HEK293 (cell line): ENCODE data around the gene ACP4.

ENCODE experiments used
- CTCF ChIA-PET: fragments of 350-600 bp; formaldehyde crosslinking; extraction: SDS; loops from one replicate; lab custom pipeline; 2021; ENCODE audit warnings: antibody characterized with exemption; lab: Yijun Ruan, JAX
- POLR2A ChIA-PET: fragments of 300-600 bp; formaldehyde crosslinking; extraction: SDS; loops from one replicate; lab custom pipeline; 2020; ENCODE audit warnings: antibody characterized with exemption, inconsistent platforms; lab: Yijun Ruan, JAX
- H3K27ac ChIP-seq: fragments of 200-500 bp; sonication (Bioruptor generic); 2 replicates; pipeline ENCODE4 v1.5.1; 2014; ENCODE audit warnings: low read depth, low read length, control low read depth, inconsistent platforms; ENCODE audit errors: extremely low read depth
- H3K36me3 ChIP-seq, 2 experiments: fragments of 200-500 bp in 1 of 2; sonication (Bioruptor generic) in 1 of 2; 1 replicate in 1 of 2; 2 replicates in 1 of 2; pipeline ENCODE4 v1.5.1; 2014 to 2017; ENCODE audit warnings: inconsistent platforms in 2 of 2, low read length in 2 of 2; ENCODE audit not compliant: control insufficient read depth in 2 of 2, insufficient read depth in 1 of 2
- H3K4me1 ChIP-seq: fragments of 200-500 bp; sonication (Bioruptor generic); 2 replicates; pipeline ENCODE4 v1.5.1; 2014; ENCODE audit warnings: mild to moderate bottlenecking, low read length, inconsistent platforms; ENCODE audit not compliant: control insufficient read depth, insufficient read depth
- H3K4me3 ChIP-seq: 2 replicates; pipeline ENCODE4 v1.5.1; 2011; ENCODE audit warnings: low read depth, mild to moderate bottlenecking, control low read depth, low read length, moderate library complexity
- H3K9me3 ChIP-seq: fragments of 200-500 bp; sonication (Bioruptor generic); 2 replicates; pipeline ENCODE4 v1.5.1; 2014; ENCODE audit warnings: low read depth, low read length, inconsistent platforms; ENCODE audit not compliant: control insufficient read depth, insufficient read depth
- KLF8 ChIP-seq: fragments of 450-650 bp; formaldehyde crosslinking; IDR thresholded peaks from 2 replicates; pipeline ENCODE4 v1.5.1; 2016; ENCODE audit warnings: missing biosample characterization, missing genetic modification characterization
- OSR2 ChIP-seq: fragments of 450-650 bp; formaldehyde crosslinking; IDR thresholded peaks from 2 replicates; pipeline ENCODE4 v1.5.1; 2016; ENCODE audit warnings: missing biosample characterization, missing genetic modification characterization
- PRDM10 ChIP-seq: fragments of 450-650 bp; formaldehyde crosslinking; IDR thresholded peaks from 2 replicates; pipeline ENCODE4 v1.5.1; 2016; ENCODE audit warnings: missing biosample characterization, missing genetic modification characterization
- SP2 ChIP-seq: fragments of 450-650 bp; formaldehyde crosslinking; IDR thresholded peaks from 2 replicates; pipeline ENCODE4 v1.5.1; 2016; ENCODE audit warnings: missing biosample characterization, missing genetic modification characterization
- TSHZ1 ChIP-seq: fragments of 450-650 bp; formaldehyde crosslinking; IDR thresholded peaks from 2 replicates; pipeline ENCODE4 v1.5.1; 2016; ENCODE audit warnings: missing biosample characterization, missing genetic modification characterization, borderline replicate concordance
- YY2 ChIP-seq: fragments of 450-650 bp; formaldehyde crosslinking; IDR thresholded peaks from 2 replicates; pipeline ENCODE4 v1.5.1; 2016; ENCODE audit warnings: missing biosample characterization, missing genetic modification characterization
- ZIC2 ChIP-seq: fragments of 450-650 bp; formaldehyde crosslinking; IDR thresholded peaks from 2 replicates; pipeline ENCODE4 v1.5.1; 2016; ENCODE audit warnings: missing biosample characterization, missing genetic modification characterization
- ZNF324 ChIP-seq: fragments of 450-650 bp; formaldehyde crosslinking; IDR thresholded peaks from 2 replicates; pipeline ENCODE4 v1.5.1; 2016; ENCODE audit warnings: missing biosample characterization, missing genetic modification characterization
- ZNF350 ChIP-seq: fragments of 450-650 bp; formaldehyde crosslinking; IDR thresholded peaks from 2 replicates; pipeline ENCODE4 v1.5.0; 2017; ENCODE audit warnings: missing biosample characterization, mild to moderate bottlenecking, missing genetic modification characterization
- ZNF404 ChIP-seq: fragments of 450-650 bp; formaldehyde crosslinking; IDR thresholded peaks from 2 replicates; pipeline ENCODE4 v1.5.1; 2017; ENCODE audit warnings: missing biosample characterization, missing genetic modification characterization
- ZNF473 ChIP-seq: fragments of 450-650 bp; formaldehyde crosslinking; IDR thresholded peaks from 2 replicates; pipeline ENCODE4 v1.5.1; 2017; ENCODE audit warnings: missing biosample characterization, missing genetic modification characterization
- ZNF521 ChIP-seq: fragments of 450-650 bp; formaldehyde crosslinking; IDR thresholded peaks from 2 replicates; pipeline ENCODE4 v1.5.1; 2017; ENCODE audit warnings: missing biosample characterization, mild to moderate bottlenecking, missing genetic modification characterization
- ZNF544 ChIP-seq: fragments of 450-650 bp; formaldehyde crosslinking; IDR thresholded peaks from 2 replicates; pipeline ENCODE4 v1.5.0; 2017; ENCODE audit warnings: missing biosample characterization, missing genetic modification characterization
- ZNF580 ChIP-seq: fragments of 450-650 bp; formaldehyde crosslinking; IDR thresholded peaks from 2 replicates; pipeline ENCODE4 v1.5.1; 2016; ENCODE audit warnings: missing biosample characterization, missing genetic modification characterization
- ZNF600 ChIP-seq: fragments of 450-650 bp; formaldehyde crosslinking; IDR thresholded peaks from 2 replicates; pipeline ENCODE4 v1.5.1; 2016; ENCODE audit warnings: missing biosample characterization, missing genetic modification characterization
- ZNF660 ChIP-seq: fragments of 450-650 bp; IDR thresholded peaks from 2 replicates; pipeline ENCODE4 v1.5.1; 2018; ENCODE audit warnings: missing biosample characterization, mild to moderate bottlenecking, missing genetic modification characterization
- ZNF785 ChIP-seq: fragments of 450-650 bp; formaldehyde crosslinking; IDR thresholded peaks from 2 replicates; pipeline ENCODE4 v1.5.1; 2016; ENCODE audit warnings: missing biosample characterization, missing genetic modification characterization
- TF ChIP-seq, protein P1 (sequence below): fragments of 450-650 bp; formaldehyde crosslinking; IDR thresholded peaks from 2 replicates; pipeline ENCODE4 v1.5.1; 2016; ENCODE audit warnings: missing biosample characterization, missing genetic modification characterization
- TF ChIP-seq, protein P2 (sequence below): fragments of 450-650 bp; formaldehyde crosslinking; IDR thresholded peaks from 2 replicates; pipeline ENCODE4 v1.5.1; 2017; ENCODE audit warnings: missing biosample characterization, missing genetic modification characterization
- TF ChIP-seq, protein P3 (sequence below): fragments of 450-650 bp; formaldehyde crosslinking; IDR thresholded peaks from 2 replicates; pipeline ENCODE4 v1.5.1; 2016; ENCODE audit warnings: missing biosample characterization, missing genetic modification characterization

ACP4 gene

GRCh38 chr19:50815439-50815838, 25.2 kb downstream of the ACP4 start:
- H3K4me3 ChIP-seq, result no peak overlapping the region
- CTCF ChIA-PET, result interaction anchor here (0.5 to 1.7 kb wide), 3 partner anchors 24 to 107 kb away, joined by 4 read pairs; no protein-coding TSS in a partner anchor
- 0 out of 2 replicates have a peak, but pooled peaks have one; percentile 31 for TF ChIP-seq ZNF350 (tag by site-specific recombination)
- TF ChIP-seq, protein P1, sequence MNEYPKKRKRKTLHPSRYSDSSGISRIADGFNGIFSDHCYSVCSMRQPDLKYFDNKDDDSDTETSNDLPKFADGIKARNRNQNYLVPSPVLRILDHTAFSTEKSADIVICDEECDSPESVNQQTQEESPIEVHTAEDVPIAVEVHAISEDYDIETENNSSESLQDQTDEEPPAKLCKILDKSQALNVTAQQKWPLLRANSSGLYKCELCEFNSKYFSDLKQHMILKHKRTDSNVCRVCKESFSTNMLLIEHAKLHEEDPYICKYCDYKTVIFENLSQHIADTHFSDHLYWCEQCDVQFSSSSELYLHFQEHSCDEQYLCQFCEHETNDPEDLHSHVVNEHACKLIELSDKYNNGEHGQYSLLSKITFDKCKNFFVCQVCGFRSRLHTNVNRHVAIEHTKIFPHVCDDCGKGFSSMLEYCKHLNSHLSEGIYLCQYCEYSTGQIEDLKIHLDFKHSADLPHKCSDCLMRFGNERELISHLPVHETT (tag by site-specific recombination), result no peak
- TF ChIP-seq, all 188 proteins: peak for 1
- Histone ChIP-seq H3K36me3 (no peaks in the 10 kb centered on the region), H3K4me1 (no peaks in the 10 kb centered on the region), H3K9me3 (no peaks in the 10 kb centered on the region), H3K27ac (no peak overlapping the region)
- POLR2A ChIA-PET, result interaction anchor here (0.5 to 2.7 kb wide), 3 partner anchors 11 to 34 kb away, joined by 3 to 23 read pairs (median 3); no protein-coding TSS in a partner anchor

DNA sequence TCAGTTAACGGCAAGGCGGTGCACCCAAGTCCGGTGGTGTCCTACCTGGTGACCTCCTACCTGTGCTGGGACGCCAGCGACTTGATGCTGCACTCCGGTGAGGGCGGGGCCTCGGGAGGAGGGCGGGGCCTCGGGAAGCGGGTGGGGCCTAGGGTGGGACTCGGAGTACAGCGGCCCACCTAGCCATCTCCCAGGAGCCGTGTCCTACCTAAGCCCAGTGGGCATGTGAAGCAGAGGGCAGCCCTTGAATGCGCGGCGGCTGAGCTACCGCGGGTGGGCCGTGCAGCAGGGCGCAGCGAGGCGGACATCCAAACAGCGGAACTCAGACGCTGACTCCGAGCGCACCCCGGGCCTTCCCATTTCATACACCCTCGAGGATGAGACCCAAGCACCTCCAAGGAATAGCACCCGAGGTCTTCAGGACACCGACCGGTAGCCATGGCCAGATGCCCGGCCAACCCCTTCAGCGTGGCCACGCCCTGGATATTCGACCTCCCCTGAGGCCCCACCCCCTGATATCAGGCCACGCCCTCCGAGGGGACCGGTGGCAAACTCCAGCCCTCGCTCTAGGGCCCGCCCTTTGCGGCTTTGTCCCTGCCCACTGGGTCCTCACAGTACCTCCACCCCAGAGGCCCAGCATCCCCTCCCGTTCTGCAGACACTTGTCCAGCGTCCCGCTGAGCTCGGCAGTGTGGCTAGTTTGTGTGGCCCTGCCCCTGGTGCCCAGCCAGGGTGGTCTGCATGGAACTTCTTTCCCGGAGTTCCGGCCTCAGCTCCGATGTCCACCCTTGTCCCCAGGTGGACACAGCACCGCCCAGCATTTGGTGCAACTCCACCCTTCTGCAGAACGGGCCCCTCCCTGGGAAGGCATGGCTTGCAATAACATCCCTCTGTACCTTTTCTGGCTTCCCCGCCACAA, 28.0 kb downstream of the ACP4 start:
- POLR2A ChIA-PET, result interaction anchor here (1.3 to 1.5 kb wide), 2 partner anchors 13 to 14 kb away, joined by 6 to 10 read pairs; no protein-coding TSS in a partner anchor
- H3K9me3 ChIP-seq, result no peaks in the 10 kb centered on the region
- no peaks in the 10 kb centered on the region for H3K4me1 ChIP-seq
- H3K36me3 ChIP-seq, result no peaks in the 10 kb centered on the region
- CTCF ChIA-PET, result interaction anchor here (0.7 kb wide), 1 partner anchor 114 kb away, joined by 3 read pairs; no protein-coding TSS in a partner anchor
- peak overlapping the region; percentile 50 for H3K4me3 ChIP-seq
- H3K27ac ChIP-seq, result no peak overlapping the region; the same call in 1 of the 2 replicates
- TF ChIP-seq ZNF600 (tag by site-specific recombination), result peak; percentile 60; the same call in 1 of the 2 replicates
- no peak for TF ChIP-seq ZNF544 (tag by site-specific recombination)
- no peak for TF ChIP-seq ZNF404 (tag by site-specific recombination)
- peak; percentile 68 for TF ChIP-seq SP2 (tag by site-specific recombination)
- TF ChIP-seq ZIC2, result peak; percentile 86
- TF ChIP-seq, protein P2, sequence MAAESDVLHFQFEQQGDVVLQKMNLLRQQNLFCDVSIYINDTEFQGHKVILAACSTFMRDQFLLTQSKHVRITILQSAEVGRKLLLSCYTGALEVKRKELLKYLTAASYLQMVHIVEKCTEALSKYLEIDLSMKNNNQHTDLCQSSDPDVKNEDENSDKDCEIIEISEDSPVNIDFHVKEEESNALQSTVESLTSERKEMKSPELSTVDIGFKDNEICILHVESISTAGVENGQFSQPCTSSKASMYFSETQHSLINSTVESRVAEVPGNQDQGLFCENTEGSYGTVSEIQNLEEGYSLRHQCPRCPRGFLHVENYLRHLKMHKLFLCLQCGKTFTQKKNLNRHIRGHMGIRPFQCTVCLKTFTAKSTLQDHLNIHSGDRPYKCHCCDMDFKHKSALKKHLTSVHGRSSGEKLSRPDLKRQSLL (tag by site-specific recombination), result no peak
- TF ChIP-seq, protein P3, sequence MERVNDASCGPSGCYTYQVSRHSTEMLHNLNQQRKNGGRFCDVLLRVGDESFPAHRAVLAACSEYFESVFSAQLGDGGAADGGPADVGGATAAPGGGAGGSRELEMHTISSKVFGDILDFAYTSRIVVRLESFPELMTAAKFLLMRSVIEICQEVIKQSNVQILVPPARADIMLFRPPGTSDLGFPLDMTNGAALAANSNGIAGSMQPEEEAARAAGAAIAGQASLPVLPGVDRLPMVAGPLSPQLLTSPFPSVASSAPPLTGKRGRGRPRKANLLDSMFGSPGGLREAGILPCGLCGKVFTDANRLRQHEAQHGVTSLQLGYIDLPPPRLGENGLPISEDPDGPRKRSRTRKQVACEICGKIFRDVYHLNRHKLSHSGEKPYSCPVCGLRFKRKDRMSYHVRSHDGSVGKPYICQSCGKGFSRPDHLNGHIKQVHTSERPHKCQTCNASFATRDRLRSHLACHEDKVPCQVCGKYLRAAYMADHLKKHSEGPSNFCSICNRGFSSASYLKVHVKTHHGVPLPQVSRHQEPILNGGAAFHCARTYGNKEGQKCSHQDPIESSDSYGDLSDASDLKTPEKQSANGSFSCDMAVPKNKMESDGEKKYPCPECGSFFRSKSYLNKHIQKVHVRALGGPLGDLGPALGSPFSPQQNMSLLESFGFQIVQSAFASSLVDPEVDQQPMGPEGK, result 0 out of 2 replicates have a peak, but pooled peaks have one; percentile 39
- no peak for TF ChIP-seq ZNF473
- TF ChIP-seq ZNF785 (tag by site-specific recombination), result no peak
- 0 out of 2 replicates have a peak, but pooled peaks have one; percentile 52 for TF ChIP-seq OSR2 (tag by site-specific recombination)
- TF ChIP-seq ZNF580 (tag by site-specific recombination), result no peak
- no peak for TF ChIP-seq ZNF521 (tag by site-specific recombination)
- TF ChIP-seq YY2, result 0 out of 2 replicates have a peak, but pooled peaks have one; percentile 16
- 0 out of 2 replicates have a peak, but pooled peaks have one; percentile 27 for TF ChIP-seq PRDM10 (tag by site-specific recombination)
- TF ChIP-seq ZNF324 (tag by site-specific recombination), result no peak
- peak; percentile 73 for TF ChIP-seq KLF8 (tag by site-specific recombination)
- 0 out of 2 replicates have a peak, but pooled peaks have one; percentile 16 for TF ChIP-seq ZNF660 (tag by site-specific recombination)
- no peak for TF ChIP-seq TSHZ1 (tag by site-specific recombination)
